Endometrium (tissue), 2 donors: ENCODE data around the gene STK32C.

ENCODE experiments used
- FAIRE-seq: peaks from 2 replicates; lab custom pipeline; 2012; peaks lifted over from hg19 to GRCh38; lab: Jason Lieb, UNC
- donor health status: control.
- donor health status: control.

Gene STK32C

DNA sequence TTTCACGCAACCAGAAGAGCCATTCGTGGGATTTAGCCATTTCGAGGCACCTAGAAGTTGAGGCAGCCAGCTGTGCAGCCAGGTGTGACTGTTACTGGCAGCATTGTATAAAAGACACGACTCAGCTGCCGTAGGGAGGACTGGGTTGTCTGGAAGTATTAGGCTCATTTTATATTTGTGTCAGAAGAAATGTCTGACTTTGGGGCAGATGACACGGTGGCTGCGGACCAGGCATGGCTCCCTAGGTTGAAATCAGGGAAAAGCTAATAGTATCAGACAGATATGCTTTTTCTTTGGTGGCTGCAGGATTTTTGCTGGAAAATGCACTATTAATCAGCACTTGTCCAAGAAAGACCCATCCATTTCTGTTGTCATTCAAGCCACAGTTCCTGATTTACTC is 125.2 kb downstream of the STK32C start:
- FAIRE-seq: no peak

DNA sequence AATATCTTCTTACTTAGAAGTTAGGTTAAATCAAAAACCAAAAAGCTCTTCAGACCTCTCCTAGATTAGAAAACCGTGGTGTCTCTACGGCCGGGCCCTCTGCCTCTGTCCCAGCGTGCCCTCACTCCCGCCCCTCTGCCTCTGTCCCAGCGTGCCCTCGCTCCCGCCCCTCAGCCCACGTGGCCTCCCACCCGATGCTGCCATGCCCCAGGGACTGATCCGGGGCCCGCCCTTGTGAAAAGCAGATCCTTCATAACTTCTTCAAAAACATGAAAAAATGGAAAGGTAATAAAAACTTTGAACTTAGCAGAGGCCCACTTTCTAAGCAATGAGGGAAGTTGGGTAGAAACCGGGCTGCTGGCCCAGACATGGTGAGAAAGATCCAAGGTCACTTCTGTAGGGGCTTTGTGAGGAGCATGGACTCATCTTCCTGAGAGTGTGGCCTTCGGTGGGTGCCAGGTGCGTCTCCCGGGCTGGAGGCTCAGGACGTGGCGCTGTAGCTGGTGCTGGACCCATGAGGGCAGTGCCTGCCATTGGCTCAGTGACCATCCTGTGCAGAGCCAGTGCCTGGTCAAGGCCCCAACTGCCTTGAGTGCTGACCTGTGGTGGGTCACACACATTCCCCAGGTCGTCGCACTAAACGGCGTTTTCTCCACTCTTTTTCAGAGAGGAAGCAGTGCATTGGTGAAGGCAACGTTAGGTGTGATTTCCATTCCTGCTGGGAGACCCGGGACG is 125.9 kb downstream of the STK32C start:
- FAIRE-seq: no peak

DNA sequence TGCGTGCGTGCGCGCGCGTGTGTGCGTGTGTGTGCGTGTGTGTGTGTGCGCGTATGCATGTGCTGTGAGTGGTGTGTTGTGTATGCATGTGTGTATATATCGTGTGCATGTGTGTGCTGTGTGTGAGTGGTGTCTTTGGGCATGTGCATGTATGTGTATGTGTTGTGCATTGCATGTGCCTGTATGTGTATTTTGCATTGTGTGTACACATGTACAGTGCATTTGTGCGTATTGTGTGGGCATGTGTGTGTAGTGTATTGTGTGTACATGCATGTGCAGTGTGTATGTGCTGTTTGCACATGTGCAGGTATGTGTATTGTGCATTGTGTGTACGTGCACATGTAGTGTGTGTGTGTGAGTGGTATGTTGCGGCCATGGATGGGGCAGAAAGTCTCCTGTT is 127.0 kb downstream of the STK32C start:
- FAIRE-seq: no peak

DNA sequence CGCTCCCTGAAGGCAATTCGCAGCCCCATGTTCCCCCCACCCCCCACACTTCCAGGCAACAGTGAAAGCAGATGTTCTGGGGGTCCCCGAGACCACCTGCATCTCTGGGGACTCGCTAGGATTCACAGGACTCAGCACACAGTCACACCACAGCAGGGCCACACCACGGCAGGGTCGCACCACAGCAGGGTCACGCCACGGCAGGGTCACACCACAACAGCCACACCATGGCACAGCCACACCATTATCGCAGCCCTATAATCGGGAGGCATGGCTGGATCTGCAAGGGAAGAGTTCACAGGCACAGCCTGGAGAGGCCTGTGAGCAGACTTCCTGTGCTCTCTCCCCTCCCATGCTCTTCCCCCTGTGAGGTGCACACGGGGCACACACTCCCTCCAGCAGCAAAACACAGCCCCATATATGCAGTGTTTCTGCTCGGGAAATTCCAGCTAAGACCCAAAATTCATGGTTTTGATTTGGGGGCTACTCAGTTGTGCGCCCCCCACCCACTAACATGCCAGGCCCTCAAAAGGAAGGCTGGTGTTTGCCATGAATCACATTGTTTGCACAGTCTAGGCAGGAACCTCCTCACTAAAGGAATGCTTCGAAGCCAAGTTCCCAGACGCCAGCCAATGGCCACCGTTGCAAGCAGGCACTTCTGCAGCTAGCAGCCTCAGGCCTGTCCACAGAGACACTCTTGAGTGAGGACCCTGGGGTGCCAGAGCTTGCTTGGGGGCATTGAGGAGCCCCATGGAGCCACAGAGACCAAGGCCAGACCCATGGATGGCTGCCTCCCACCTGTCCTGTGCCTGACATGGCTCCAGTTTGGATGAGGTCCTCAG is 128.0 kb downstream of the STK32C start:
- no peak for FAIRE-seq

DNA sequence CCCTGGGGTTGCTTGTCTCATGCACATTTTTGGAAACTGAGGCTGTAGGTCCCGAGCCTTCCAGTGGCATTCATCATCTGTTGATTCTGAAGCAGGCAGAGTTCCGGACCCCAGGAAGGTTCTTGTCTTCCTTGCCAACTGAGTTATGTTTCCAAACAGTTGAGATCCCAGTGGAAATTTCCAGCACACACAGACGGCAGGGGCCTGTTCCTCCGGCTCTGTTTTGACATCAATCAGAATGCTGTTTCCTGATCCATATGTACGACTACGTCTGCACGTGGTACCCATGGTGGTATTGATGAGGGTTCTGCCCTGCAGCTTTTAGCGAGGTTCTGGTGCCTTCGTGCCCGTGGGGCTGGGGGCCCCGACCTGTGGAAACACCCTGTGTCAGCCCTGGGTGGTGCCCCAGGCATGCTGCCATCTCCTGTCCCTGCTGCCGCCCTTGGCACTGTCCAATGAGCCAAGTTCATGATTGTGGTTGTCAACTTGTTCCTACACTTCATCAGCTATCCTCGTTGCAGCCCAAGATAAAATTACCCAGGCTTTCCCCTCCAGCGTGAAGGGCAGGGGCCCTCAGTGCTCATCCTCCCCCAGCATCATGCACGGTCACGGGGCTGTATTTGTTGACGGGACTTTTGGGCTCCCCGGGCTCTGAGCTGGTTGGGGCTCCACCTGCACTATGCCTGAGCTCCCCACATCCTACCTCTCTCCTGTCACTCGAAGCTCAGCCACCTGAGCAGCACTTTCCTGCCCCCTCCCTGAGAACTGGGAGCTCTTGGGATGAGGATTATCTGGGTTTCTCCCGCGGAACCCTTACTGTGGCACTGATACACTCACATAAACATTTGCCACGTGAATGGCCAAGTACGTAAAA is 128.8 kb downstream of the STK32C start:
- no peak for FAIRE-seq

DNA sequence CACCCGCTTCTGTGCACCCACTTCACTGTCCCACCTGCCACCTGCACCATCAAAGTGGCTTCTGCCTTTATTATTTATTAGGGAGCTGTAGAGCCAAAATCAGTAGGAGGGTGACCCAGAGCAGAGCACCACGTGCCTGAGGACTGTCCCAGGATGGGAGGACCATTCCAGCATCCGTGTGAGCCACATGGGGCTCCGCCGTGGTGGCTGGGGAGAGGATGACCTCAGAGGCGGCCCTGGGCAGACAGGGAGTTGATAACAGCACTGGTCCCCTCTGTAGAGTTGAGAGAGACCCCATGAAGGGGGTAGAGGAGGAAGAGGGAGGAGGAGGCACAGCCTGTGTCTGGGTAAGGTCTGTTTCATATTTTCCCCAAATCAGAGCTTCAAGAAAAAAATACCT is 129.7 kb downstream of the STK32C start:
- FAIRE-seq: no peak

DNA sequence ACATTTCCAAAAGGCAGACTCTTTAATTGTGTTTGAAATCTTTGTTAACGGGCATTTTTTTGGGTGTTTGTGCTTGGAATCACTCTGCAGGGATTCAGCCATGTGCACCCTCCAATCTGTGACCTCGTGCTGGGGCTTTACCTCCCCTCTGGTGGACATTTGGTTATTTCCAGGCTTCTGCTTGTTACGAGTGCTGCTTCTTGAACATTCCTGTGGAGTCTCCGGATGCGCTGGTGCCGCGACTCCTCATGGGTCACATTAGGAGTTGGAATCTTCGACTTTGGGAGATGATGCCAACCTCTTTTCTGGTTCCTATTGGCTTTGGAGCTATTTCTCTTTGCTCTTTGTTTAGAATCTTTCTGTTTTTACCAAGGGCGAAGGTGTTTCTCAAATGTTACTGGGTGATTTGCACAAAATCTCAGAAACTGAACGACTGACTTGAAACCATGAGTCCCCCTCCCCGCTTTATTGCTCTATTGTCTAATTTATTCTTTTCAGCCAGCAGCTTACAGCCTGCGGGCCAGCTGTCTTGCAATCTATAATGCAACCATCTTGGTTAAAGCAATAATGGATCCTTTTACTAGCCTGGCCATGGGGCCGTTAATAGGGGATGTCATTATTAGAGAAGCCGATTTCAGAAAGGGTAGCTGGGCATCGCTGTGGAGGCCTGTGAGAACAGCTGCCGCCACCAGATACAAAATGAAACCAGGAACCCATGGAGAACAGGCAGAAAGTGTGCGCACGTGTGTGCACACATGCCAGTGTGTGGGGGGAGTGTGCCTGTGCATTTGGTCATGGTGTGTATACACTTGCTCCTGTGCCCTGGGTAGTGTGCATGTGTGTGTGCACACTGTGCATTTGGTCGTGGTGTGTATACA is 130.9 kb downstream of the STK32C start:
- no peak for FAIRE-seq

DNA sequence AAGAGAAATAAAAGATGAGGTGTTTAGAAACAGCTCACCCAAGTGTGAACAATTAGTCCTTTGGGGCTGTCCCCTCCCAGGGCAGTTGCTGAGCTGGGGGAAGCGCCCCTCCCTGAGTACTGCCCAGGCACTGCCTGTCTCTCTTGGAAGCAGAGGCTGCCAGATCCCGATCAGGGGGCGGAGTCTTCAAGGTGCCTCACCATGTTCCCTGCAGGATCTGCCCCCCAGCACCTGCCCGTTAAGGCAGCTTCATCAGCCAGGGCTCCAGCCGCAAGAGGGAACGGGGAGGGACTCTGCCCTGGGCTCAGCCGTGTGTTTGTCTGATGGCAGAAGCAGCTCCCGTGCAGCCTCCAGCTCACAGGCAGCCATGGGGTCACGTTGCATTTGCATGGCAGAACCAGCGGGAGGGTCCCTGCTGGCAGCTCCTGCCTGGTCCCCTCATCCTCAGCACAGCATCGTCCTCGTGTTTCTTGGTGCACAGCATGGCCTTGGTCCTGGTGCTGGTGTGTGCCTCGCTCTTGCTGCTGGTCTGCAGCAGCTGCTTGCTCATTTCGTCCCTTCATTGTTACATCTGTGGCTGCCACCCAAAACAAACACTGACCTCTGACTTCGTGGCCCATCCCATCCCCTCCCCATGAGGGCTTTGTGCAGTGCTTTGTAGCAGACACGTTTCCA is 131.7 kb downstream of the STK32C start:
- no peak for FAIRE-seq

DNA sequence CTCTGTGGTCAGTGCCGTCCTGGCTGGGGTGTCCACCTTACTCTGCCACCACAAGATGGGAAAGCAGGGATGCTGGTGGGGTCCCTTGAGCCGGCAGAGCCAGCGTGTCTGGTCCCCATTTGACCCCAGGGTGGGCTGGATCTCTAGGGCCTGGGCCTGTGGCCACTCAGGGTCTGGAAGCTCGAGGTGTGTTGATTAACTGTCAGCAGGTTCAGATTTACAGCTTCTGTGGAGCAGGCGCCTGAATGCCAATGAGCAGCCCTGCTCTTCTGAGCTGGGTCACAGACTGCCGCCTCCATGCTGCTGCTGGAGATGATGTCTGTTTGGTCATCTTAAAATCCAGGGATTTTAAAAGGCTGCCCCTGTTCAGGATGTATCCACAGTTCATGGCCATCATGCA is 132.3 kb downstream of the STK32C start:
- no peak for FAIRE-seq

DNA sequence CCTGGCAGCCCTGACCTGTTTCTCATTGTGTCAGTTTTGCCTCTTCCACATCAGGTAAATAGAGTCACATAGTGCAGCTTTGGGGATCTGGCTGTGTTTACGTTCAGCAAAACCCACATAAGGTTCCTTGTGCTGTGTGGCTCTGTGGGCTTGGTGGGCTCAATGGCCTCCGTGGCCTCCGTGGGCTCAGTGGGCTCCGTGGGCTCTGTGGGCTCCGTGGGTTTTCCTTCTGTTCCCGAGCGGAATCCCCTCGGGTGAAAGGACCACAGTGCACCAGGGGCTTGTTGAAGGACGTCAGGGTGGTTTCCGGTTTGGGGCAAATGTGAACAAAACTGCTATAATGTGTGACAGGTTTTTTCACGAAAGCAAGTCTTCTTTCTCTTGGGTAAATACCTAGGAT is 133.5 kb downstream of the STK32C start:
- FAIRE-seq: no peak

DNA sequence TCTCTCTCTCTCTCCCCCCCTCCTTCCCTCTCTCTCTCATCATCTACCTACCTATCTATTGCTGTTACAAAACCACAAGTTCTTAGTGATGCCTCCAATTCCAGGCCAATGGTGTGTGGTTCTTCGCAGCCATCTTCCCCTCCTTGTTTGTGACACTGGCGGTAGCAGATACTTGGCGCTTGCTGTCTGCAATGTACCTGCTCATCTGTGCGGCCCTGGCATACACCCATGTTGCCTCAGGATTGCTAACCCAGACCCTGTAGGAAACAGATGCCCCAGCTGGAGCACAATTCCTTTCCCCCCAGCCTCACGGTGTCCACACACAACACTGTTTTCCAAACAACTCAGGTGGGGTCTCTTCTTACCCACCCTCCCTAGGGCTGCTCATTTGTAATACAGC is 134.6 kb downstream of the STK32C start:
- FAIRE-seq: no peak

DNA sequence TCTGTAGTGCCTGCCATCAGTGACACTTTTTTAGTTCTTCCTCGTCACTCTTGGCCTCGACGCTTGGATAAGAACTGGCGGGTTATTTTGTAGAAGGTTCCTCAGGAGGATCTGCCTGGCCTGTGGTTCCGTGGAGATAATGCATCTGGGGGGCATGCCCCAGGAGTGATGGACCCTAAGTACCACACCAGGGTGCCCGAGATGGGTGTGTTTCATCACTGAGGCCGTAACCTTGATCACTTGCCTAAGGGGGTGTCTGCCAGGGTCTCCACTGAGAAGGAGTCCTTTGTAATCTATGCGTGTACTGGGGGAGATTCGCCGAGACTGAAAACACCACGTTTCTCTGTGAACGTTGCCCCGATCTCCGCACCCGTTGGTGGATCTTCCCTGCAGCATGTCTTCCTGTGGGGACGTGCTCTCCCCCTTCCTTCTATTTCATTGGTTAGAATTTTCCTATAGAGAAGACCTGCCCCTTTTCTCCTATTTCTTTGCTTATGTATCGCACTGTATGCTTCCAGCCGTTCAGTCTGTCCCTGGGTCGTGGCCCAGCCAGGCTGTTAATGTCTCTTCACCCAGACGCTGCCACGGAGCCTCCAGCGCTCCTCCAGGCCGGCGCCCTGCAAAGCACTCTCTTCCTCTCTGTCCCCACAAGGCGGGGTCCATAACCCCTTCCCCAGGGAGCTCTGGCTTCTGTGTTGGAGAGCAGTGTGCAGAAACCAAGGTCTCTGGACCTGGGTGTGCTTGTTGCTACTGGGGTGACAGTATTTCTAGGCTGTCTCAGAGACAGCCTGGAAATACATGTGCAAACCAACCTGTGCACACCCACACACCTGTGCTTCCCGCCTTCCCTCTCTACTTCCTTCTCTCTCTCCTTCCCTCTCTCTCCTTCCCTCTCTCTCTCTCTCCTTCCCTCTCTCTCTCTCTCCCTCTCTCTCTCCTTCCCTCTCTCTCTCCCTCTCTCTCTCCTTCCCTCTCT is 135.4 kb downstream of the STK32C start:
- no peak for FAIRE-seq

DNA sequence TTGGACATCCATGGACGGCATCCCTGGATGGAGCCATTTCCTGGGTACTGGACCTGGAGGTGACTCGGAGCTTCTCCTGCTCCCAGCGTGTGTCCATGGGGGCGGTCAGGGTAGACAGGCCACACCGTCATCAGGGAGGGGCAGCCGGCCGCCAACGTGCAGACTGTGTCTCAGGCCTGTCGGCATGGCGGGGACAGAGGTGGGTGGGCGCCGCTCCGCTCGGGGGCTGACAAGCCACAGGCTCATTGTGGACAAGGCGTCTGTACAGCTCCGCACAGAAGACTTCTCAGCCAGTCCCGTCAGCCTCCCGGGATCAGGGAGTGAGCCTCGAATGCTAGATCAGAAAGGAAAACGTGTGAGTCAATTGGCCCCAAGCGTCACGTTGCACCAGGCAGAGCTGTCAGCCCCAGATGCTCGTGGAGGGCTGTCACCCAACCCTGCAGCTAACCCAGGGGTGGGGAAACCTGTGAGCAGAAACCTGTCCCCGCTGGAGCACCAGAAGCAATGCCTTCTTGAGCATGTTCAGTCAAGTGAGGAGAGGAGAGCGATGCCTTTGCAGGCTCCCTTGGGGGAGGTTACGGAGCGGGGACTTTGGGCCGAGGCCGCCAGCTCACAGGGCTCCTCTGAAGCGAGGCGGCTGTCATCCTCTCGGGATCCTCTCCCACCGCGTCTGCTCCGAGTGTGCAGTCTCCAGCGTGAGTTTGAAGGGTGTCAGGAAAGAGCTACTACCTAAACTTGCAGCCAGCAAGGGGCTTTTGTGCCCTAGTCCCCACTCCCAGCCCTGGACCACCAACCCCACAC is 137.0 kb downstream of the STK32C start:
- FAIRE-seq: no peak

DNA sequence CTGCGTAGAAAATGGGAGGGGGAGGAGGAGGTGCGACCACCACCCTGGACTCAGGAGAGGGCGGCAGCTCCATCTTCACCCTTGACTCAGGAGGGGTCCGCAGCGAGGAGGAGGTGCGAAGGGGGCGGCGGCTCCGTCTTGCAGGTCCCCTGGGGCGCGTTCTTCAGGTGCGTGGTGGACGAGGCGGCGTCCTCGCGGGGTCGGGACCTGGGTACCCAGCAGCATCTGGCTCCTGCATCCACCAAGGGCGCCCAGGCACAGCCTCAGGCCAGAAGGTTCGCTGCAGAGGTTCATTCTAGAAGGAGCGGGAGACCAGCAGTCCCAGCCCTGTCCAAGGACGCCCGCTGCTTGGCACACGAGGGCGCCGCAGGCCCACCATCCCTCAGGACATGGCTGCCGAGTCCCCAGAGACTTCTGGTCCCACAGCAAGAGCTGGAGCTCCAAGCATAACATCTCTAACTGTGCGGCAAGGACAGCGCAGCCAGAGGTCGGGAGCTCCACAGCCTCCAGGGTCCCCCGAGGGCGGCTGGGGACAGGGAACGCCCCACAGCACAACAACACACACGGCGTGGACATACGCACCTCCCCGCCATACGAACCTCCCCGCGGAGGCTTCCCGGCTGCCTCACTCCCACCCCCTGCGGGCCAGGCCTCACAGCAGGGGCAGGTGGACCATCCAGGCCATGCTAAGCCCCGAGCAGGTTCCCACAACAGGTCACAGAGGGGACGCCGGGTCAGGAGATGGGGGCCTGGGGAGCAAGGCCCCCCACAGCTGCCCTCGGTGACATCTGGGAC is 137.8 kb downstream of the STK32C start:
- FAIRE-seq: no peak

DNA sequence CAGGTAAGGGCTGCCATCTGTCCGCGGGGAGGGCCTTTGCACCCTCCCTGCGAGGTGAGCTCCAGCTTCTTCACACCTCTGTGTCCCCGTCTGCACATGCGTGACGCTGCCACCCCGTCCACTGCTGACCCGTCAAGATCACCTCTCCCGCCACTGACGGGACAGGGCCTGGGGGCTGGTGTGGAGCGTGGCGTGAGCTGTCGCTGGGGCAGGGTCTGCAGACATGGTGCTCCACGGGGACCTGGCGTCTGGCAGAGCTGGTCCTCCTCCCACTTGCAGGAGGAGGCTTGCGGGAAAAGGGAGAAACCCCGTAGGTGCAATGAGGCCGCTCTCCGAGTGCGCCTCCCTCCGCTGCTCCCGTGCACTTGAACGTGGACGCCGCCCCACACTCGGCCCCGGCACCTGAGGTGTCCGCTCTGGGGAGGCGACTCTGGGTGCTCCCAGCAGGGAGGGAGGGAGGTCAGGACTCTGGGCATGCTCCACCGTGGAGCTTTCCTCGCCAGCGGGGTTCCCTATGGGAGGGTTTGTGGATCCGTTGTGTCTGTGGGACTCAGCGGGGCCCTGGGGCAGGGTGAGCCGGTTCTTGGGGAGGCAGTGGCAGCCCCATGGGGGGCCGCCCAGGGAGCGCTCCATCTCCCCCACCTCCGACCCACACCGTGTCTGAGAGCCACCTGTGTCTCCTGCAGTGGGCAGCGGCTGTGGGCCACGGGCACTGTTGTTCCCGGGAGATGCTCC is 138.6 kb downstream of the STK32C start:
- FAIRE-seq: no peak

DNA sequence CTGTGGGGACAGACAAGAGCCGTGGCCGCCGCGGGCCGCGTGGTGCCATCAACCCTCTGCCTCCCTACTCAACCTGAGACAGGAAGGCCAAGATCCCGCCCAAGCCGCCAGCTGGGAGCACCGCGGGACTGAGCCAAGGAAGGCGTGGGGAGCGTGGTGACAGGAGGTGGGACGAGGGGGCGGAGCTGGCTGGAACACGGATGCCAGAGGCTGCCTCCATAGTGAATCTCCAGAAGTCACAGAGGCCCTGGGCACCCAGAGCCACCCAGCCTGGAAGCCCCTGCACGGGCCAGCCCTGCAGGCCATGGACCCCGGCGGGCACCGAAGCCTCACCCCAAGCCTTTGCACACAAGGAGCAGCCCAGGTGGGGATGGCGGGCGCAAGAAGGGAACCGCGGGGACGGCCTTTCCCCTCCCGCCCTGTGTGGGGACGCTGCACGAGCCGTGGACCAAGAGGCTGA is 139.1 kb downstream of the STK32C start:
- no peak for FAIRE-seq

DNA sequence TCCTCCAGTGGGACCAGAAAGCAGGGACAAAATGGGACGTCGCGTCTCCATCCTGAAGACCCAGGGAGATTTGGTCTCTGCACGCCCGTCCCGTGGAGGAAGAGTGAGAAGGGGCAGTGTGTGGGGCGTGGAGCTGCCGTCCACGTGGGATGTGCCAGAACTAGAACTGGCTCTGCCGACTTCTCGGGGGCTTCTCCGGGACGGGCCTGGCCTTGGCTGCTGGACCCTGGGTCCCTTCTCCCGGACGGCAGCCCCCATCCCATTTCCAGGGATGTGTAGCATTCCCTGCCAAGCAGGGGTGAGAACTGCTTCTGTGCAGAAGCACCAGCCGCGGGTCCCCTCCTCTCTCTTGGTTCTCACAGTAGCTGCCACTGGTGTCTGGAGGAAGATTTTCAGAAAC is 139.8 kb downstream of the STK32C start:
- no peak for FAIRE-seq
